Measurements from ENCODE around the gene TRIM17. TPM values are rescaled to one million over a fixed set of nuclear protein-coding genes. Genes with fewer than 3 reads are reported as not detected.
A peak's percentile ranks its signal among the peaks of the same experiment; 100 is the strongest.

Gene TRIM17
- total RNA-seq, 1 donor from 2014 or later = 1.5 TPM

DNA sequence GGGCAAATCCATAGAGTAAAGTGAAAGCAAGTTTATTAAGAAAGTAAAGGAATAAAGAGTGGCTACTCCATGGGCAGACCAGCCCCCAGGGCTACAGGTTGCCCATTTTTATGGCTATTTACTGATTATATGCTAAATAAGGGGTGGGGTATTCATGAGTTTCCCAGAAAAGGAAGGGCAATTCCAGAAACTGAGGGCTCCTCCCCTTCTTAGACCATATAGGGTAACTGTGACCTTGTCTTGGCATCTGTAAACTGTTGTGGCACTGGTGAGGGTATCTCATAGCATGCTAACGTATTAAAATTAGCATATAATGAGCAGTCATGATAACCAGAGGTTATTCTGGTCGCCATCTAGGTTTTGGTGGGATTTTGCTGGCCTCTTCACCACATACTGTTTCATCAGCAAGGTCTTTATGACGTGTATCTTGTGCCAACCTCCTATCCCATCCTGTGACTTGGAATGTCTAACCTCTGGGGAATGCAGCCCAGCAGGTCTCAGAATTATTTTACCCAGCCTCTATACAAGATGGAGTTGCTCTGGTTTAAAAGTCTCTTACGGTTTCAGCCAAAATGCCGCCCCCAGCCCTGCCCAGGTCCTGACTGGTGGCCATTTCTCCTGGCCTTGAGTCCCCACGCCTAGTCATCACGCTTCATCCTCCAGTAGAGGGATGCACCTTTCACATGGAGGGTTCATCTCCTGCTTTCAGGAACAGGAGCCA is 982 bp upstream of the TRIM17 start:
- Mint-ChIP-seq H3K4me1 (ENCODE audit: low read depth, unreplicated experiment) (peaks cover 1% of the 10 kb centered on the region), H3K27me3 (ENCODE audit: low read depth, unreplicated experiment) (peaks cover 42% of the 10 kb centered on the region), H3K36me3 (ENCODE audit: low read depth, unreplicated experiment) (peaks cover 16% of the 10 kb centered on the region), H3K9me3 (ENCODE audit: unreplicated experiment) (peaks cover 7% of the 10 kb centered on the region), H3K4me3 (ENCODE audit: unreplicated experiment) (no peak overlapping the region), H3K27ac (ENCODE audit: unreplicated experiment) (no peak overlapping the region)
- no peak for TF ChIP-seq CTCF (IDR thresholded peaks at IDR 0.05; ENCODE audit: insufficient read depth, low read depth, low read length)
- no peak for TF ChIP-seq EZH2 (IDR thresholded peaks at IDR 0.05; ENCODE audit: insufficient read depth, low read length)
- FAIRE-seq (no peak), DNase-seq (ENCODE audit: low read depth) (peak; percentile 15)
- Histone ChIP-seq H3K27ac (ENCODE audit: low read depth, low read length) (no peak overlapping the region), H4K20me1 (ENCODE audit: insufficient read depth, low read length) (peaks cover 21% of the 10 kb centered on the region), H3K27me3 (ENCODE audit: insufficient read depth, low read length) (peaks cover 7% of the 10 kb centered on the region), H3K9me3 (ENCODE audit: insufficient read depth, low read depth, low read length) (no peaks in the 10 kb centered on the region), H3K4me1 (ENCODE audit: insufficient read depth, low read length) (peaks cover 11% of the 10 kb centered on the region), H2AFZ (ENCODE audit: low read depth, low read length) (no peak overlapping the region), H3K79me2 (ENCODE audit: insufficient read depth, low read length) (no peaks in the 10 kb centered on the region), H3K36me3 (ENCODE audit: insufficient read depth, low read length) (no peaks in the 10 kb centered on the region), H3K9ac (ENCODE audit: low read length) (no peak overlapping the region), H3K4me2 (ENCODE audit: low read length) (no peak overlapping the region), H3K4me3 (ENCODE audit: insufficient read depth, low read depth, low read length) (no peak overlapping the region)

DNA sequence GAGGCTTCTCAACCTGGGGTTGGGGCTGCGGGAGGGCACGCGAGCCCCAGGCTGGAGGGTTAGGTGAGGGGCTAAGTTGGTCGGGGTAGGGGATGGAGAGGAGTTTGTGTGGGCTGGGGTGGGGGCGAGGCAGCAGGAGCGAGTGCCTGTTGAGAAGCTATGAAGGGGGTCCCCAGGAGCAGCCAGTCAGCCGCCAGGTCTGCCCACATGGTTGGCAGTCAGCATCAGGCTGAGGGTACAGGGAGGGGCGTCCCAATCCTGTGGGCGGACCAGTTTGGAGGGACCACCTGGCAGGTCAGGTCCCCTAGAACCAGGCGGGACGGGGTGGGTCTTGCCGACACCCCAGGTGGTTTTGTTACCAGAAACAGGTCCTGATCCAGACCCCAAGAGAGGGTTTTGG is 400 bp upstream of the TRIM17 start:
- Histone ChIP-seq H3K4me3 (ENCODE audit: insufficient read depth, low read depth, low read length) (no peak overlapping the region), H3K36me3 (ENCODE audit: insufficient read depth, low read length) (no peaks in the 10 kb centered on the region), H3K9ac (ENCODE audit: low read length) (no peak overlapping the region), H3K27ac (ENCODE audit: low read depth, low read length) (no peak overlapping the region), H3K79me2 (ENCODE audit: insufficient read depth, low read length) (no peaks in the 10 kb centered on the region), H2AFZ (ENCODE audit: low read depth, low read length) (no peak overlapping the region), H3K4me1 (ENCODE audit: insufficient read depth, low read length) (peaks cover 11% of the 10 kb centered on the region), H3K9me3 (ENCODE audit: insufficient read depth, low read depth, low read length) (no peaks in the 10 kb centered on the region), H4K20me1 (ENCODE audit: insufficient read depth, low read length) (peaks cover 21% of the 10 kb centered on the region), H3K27me3 (ENCODE audit: insufficient read depth, low read length) (peaks cover 7% of the 10 kb centered on the region), H3K4me2 (ENCODE audit: low read length) (peak overlapping the region; percentile 84)
- Mint-ChIP-seq H3K27ac (ENCODE audit: unreplicated experiment) (no peak overlapping the region), H3K9me3 (ENCODE audit: unreplicated experiment) (peaks cover 5% of the 10 kb centered on the region), H3K27me3 (ENCODE audit: low read depth, unreplicated experiment) (peaks cover 36% of the 10 kb centered on the region), H3K4me3 (ENCODE audit: unreplicated experiment) (no peak overlapping the region), H3K4me1 (ENCODE audit: low read depth, unreplicated experiment) (peaks cover 1% of the 10 kb centered on the region), H3K36me3 (ENCODE audit: low read depth, unreplicated experiment) (peaks cover 17% of the 10 kb centered on the region)
- no peak for TF ChIP-seq CTCF (IDR thresholded peaks at IDR 0.05; ENCODE audit: insufficient read depth, low read depth, low read length)
- no peak for TF ChIP-seq EZH2 (IDR thresholded peaks at IDR 0.05; ENCODE audit: insufficient read depth, low read length)
- FAIRE-seq (no peak), DNase-seq (ENCODE audit: low read depth) (no peak)

DNA sequence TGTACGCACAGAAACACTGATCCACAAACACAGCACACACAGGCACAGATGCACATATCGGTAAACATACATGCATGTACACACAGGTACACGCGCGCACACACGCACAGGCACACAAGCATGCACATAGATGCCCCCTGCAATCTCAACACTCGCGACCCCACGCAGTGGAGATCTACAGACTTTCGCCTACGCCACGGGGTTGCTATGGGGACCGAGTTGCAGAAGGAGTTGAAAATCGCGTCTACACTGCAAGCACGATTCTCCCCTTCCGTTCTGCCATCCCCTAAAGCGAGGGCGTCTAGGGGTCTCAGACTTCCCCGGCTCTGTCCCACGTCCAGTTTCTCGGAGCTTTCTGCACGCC is 826 bp downstream of the TRIM17 start:
- peak overlapping the region; percentile 63 for H3K4me3 Mint-ChIP-seq (ENCODE audit: unreplicated experiment)
- peaks cover 20% of the 10 kb centered on the region for H3K36me3 Mint-ChIP-seq (ENCODE audit: low read depth, unreplicated experiment)
- Histone ChIP-seq H3K36me3 (ENCODE audit: insufficient read depth, low read length) (no peaks in the 10 kb centered on the region), H3K27me3 (ENCODE audit: insufficient read depth, low read length) (peaks cover 7% of the 10 kb centered on the region), H4K20me1 (ENCODE audit: insufficient read depth, low read length) (peaks cover 31% of the 10 kb centered on the region), H3K79me2 (ENCODE audit: insufficient read depth, low read length) (no peaks in the 10 kb centered on the region), H3K27ac (ENCODE audit: low read depth, low read length) (no peak overlapping the region), H3K4me3 (ENCODE audit: insufficient read depth, low read depth, low read length) (peak overlapping the region; percentile 52), H3K9me3 (ENCODE audit: insufficient read depth, low read depth, low read length) (no peaks in the 10 kb centered on the region), H3K4me2 (ENCODE audit: low read length) (peak overlapping the region; percentile 84), H2AFZ (ENCODE audit: low read depth, low read length) (no peak overlapping the region), H3K9ac (ENCODE audit: low read length) (peak overlapping the region; percentile 27), H3K4me1 (ENCODE audit: insufficient read depth, low read length) (peaks cover 11% of the 10 kb centered on the region)
- no peak overlapping the region for H3K27ac Mint-ChIP-seq (ENCODE audit: unreplicated experiment)
- FAIRE-seq (no peak), DNase-seq (ENCODE audit: low read depth) (no peak)
- H3K27me3 Mint-ChIP-seq (ENCODE audit: low read depth, unreplicated experiment) = peaks cover 28% of the 10 kb centered on the region
- peaks cover 1% of the 10 kb centered on the region for H3K4me1 Mint-ChIP-seq (ENCODE audit: low read depth, unreplicated experiment)
- TF ChIP-seq CTCF (IDR thresholded peaks at IDR 0.05; ENCODE audit: insufficient read depth, low read depth, low read length) (no peak), EZH2 (IDR thresholded peaks at IDR 0.05; ENCODE audit: insufficient read depth, low read length) (no peak)
- H3K9me3 Mint-ChIP-seq (ENCODE audit: unreplicated experiment) = peaks cover 3% of the 10 kb centered on the region

Measured in astrocyte (in vitro differentiated cells and primary cell).